Psoas muscle (tissue), 8 donors: ENCODE measurements around the gene FMN2. TPM values are rescaled to one million over a fixed set of nuclear protein-coding genes. Genes with fewer than 3 reads are reported as not detected.
"Not testable (repeated sequence)": the region's sequence is repeated elsewhere in the genome, so short reads cannot be mapped to it uniquely, and the experiment has no call there.

Experiments
- ATAC-seq, 4 donors: fragments of 200-7000 bp; cut with Tn5 transposase; one replicate each; pipeline ENCODE4 v1.9.1; 2020; ENCODE audit warnings: moderate library complexity in 3 of 4, mild to moderate bottlenecking in 2 of 4
- DNase-seq, 2 donors: peaks; one replicate each; pipeline ENCODE4 v3.0.0-alpha.2; 2020
- H3K27ac ChIP-seq: fragments of 200-600 bp; one replicate; pipeline ENCODE4 v1.8.0; 2022
- H3K27me3 ChIP-seq, 3 donors: fragments of 200-600 bp in 1 of 3; one replicate each; pipeline versions ENCODE4 v1.6.1 to v1.8.0; 2013 to 2022; ENCODE audit warnings: low read length in 2 of 3, mild to moderate bottlenecking in 2 of 3, moderate library complexity in 1 of 3; ENCODE audit not compliant: insufficient read depth in 3 of 3
- H3K36me3 ChIP-seq, 2 donors: fragments of 200-600 bp in 1 of 2; one replicate each; pipeline versions ENCODE4 v1.6.1 to v1.8.0; 2013 to 2022; ENCODE audit warnings: low read depth in 1 of 2, mild to moderate bottlenecking in 1 of 2, moderate library complexity in 1 of 2; ENCODE audit not compliant: insufficient read depth in 1 of 2
- H3K4me1 ChIP-seq: fragments of 200-600 bp; one replicate; pipeline ENCODE4 v1.8.0; 2022
- H3K4me3 ChIP-seq: fragments of 200-600 bp; one replicate; pipeline ENCODE4 v1.8.0; 2022; ENCODE audit warnings: mild to moderate bottlenecking
- H3K9me3 ChIP-seq: fragments of 200-600 bp; one replicate; pipeline ENCODE4 v1.8.0; 2022
- WGBS, 3 donors: extraction: QIAGEN DNeasy Blood & Tissue Kit; methylation state at CpG; one replicate each; pipeline versions ENCODE4 v1.1.6 to v1.1.7; 2013; 5-methylcytosine and 5-hydroxymethylcytosine counted together
- intact Hi-C, 2 donors: fragments of 100-400 bp; cut with DNase I; formaldehyde crosslinking; loops; one replicate each; pipeline versions ENCODE4 v1.11.0 to v1.14.2; 2022
- polyA plus RNA-seq, 3 donors: library from polyadenylated mRNA; stranded (reverse); fragments of 200-250 nt; gene quantifications; one replicate each; pipeline ENCODE4 v1.2.3, GENCODE V29; 2013
- total RNA-seq, 4 donors: library from RNA; stranded (reverse); fragmentation: NEBNext Ultra II Directional in 2 of 4; extraction: Animal tissue kit (Norgen Biotek cat#: 25700) in 2 of 4; gene quantifications; one replicate each; pipeline versions ENCODE4 v1.2.1 to v1.2.4, GENCODE V29; 2021 to 2023
- TF ChIP-seq, protein P1 (sequence below): fragments of 200-600 bp; IDR thresholded peaks from one replicate; pipeline ENCODE4 v1.8.0; 2022; ENCODE audit warnings: antibody characterized with exemption
- donor health status: healthy with polysubstance abuse.
- donor health status: DM: no; HTN: no; CAD: no; lungs with moderate emphysema.
- donor health status: Bipolar disorder and iron deficiency.
- donor health status: healthy.
- donor health status: DM: yes; HTN: yes; CAD: no.
- donor health status: DM: no; HTN: no; CAD: no.
- donor health status: DM: no; HTN: no; CAD: no.
- donor health status: DM: yes; HTN: yes; CAD: no.

FMN2 gene
- total and polyA plus RNA-seq, 7 donors = 0.15 to 1.1 (median 0.52) TPM; not detected in 2

DNA sequence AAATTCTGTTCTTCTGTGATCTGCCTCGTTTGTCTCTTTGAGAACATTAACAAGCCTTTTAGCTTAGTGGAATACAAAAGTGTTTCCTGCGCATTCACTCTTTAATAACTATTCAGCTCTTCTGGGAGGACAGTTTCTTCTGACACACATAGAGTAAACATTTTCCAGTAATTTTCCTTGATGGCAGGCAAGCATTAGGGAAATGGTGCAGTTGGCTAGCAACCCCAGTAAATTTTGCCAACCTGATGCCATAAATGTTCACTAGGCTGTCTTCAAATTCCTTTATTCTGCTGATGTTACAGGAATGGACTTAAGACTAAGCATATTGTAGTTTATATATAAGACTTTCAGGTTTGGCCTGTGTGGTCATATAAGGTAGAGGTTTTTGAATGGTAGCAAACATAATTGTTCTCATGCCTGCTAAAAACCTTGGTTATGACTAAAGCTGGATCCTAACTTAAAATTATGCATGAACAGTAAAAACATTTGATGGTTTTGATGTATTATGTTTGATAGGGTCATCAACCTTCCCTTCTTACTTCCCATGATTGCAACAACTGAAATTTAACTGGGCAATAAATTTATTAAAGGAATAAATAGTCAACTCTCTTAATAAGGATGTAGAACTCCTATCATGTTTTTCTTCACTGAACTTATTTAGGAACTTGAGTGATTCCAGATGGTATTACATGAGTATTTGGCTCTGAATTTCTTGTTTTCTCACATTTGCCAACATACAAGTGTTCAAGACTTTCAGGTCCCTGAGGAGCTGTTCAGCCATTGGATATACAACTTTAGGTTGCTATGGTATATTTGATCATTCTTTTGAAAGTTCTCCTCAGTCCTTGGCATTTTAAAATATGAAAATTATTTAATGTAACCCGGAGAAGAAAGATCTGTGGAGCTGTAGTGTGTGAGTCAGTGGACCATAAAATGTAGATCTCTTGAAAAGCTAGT lies 223.4 kb downstream of the FMN2 start:
- Histone ChIP-seq H3K27ac (no peak overlapping the region), H3K9me3 (no peaks in the 10 kb centered on the region), H3K27me3 (no peaks in the 10 kb centered on the region), H3K4me1 (no peaks in the 10 kb centered on the region), H3K36me3 (no peaks in the 10 kb centered on the region), H3K4me3 (no peak overlapping the region)
- ATAC-seq (no peak), DNase-seq (no peak)
- intact Hi-C loops = no loop called here
- 42 to 47% (median 42%) methylated on average over 3 of the region's 3 CpGs for WGBS, 3 donors
- TF ChIP-seq, protein P1, sequence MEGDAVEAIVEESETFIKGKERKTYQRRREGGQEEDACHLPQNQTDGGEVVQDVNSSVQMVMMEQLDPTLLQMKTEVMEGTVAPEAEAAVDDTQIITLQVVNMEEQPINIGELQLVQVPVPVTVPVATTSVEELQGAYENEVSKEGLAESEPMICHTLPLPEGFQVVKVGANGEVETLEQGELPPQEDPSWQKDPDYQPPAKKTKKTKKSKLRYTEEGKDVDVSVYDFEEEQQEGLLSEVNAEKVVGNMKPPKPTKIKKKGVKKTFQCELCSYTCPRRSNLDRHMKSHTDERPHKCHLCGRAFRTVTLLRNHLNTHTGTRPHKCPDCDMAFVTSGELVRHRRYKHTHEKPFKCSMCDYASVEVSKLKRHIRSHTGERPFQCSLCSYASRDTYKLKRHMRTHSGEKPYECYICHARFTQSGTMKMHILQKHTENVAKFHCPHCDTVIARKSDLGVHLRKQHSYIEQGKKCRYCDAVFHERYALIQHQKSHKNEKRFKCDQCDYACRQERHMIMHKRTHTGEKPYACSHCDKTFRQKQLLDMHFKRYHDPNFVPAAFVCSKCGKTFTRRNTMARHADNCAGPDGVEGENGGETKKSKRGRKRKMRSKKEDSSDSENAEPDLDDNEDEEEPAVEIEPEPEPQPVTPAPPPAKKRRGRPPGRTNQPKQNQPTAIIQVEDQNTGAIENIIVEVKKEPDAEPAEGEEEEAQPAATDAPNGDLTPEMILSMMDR = no peak

DNA sequence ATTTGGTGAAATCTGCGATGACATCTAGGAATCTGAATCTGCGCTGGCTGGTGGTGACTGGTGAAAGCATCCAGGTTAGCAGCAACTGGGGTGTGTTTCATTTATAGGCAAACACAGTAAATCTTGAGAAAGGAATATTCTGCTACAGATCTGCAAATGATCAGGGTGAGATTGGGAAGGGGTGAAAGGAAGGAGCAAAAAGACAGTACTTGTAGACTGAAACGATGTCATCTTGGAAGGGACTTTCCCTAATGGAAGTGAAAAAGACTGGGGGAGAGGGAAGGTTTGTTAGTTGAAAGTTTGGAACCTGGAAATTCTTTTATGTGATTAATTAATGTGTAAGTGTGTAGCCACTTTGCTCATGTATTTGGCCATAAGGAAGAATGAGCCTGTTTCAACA lies 228.3 kb downstream of the FMN2 start:
- intact Hi-C loops = no loop called here
- TF ChIP-seq, protein P1 = no peak
- 89 to 91% (median 90%) methylated on average over 3 of the region's 3 CpGs for WGBS, 3 donors
- DNase-seq (no peak), ATAC-seq (no peak)
- no peaks in the 10 kb centered on the region for H3K27me3 ChIP-seq
- H3K36me3 ChIP-seq = no peaks in the 10 kb centered on the region
- no peaks in the 10 kb centered on the region for H3K9me3 ChIP-seq
- no peaks in the 10 kb centered on the region for H3K4me1 ChIP-seq
- H3K4me3 ChIP-seq = no peak overlapping the region
- no peak overlapping the region for H3K27ac ChIP-seq

DNA sequence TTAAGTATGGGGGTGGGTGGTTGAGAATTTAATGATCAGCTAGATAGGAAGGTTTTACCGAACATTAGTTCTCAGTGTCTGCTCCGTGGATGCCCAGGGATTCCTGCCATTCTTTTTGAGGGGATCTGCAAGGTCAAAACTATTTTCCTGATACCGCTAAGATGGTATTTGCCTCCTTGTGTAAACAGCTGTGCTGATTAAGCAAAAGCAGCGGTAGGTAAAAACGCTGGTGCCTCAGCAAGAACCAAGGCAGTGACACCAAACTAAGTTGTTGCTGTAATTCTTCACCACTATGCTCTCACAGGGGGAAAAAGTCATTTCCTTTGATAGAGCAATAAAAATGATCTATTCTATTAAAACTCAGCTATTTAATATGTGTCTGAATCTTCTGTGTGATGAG lies 229.0 kb downstream of the FMN2 start:
- no peak for ATAC-seq

DNA sequence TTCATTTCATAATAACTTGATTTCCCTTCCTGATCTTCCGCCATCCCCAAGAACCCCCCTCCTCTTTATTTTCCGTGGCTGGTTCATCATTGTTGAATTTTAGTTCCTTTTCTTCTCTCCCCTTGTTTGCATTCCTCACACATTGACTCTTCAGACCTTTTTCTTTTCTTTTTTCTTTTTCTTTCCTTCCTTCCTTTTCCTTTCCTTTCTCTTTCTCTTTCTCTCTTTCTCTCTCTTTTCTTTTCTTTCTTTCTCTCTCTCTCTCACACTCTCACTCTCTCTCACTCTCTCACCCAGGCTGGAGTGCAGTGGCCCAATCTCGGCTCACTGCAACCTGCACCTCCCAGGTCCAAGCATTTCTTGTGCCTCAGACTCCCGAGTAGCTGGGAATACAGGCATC lies 231.3 kb downstream of the FMN2 start:
- Histone ChIP-seq H3K36me3 (no peaks in the 10 kb centered on the region), H3K27me3 (no peaks in the 10 kb centered on the region), H3K4me3 (no peak overlapping the region), H3K4me1 (no peaks in the 10 kb centered on the region), H3K27ac (no peak overlapping the region), H3K9me3 (no peaks in the 10 kb centered on the region)
- ATAC-seq = no peak
- TF ChIP-seq, protein P1 = no peak
- WGBS, 3 donors = 82 to 87% (median 86%) methylated on average over 4 of the region's 4 CpGs
- no peak for DNase-seq
- intact Hi-C loops = no loop called here

More for the DNA sequence above, 229.0 kb downstream of the FMN2 start:
- H3K9me3 ChIP-seq = no peaks in the 10 kb centered on the region
- no peak for DNase-seq
- TF ChIP-seq, protein P1 = no peak
- 50 to 55% (median 54%) methylated on average over 5 of the region's 5 CpGs for WGBS, 3 donors
- H3K27me3 ChIP-seq = no peaks in the 10 kb centered on the region
- H3K4me3 ChIP-seq = no peak overlapping the region
- H3K27ac ChIP-seq = no peak overlapping the region
- H3K36me3 ChIP-seq = no peaks in the 10 kb centered on the region
- no peaks in the 10 kb centered on the region for H3K4me1 ChIP-seq
- intact Hi-C loops = no loop called here

DNA sequence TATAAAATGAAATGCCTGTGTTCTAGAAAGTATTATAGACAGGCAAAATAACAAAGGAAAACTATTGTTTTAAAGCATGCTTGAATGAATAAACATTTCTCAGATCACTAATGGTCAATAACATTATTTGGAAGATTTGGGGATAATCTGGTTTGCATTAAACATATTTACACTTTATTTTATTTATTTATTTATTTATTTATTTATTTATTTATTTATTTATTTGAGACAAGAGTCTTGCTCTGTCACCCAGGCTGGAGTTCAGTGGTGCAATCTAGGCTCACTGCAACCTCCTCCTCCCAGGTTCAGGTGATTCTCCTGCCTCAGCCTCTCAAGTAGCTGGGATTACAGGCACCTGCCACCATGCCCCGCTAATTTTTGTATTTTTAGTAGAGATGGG lies 236.7 kb downstream of the FMN2 start:
- DNase-seq, intact Hi-C loops, H3K27me3 ChIP-seq, H3K4me1 ChIP-seq, H3K36me3 ChIP-seq, H3K4me3 ChIP-seq, H3K27ac ChIP-seq, ATAC-seq, H3K9me3 ChIP-seq: not testable (repeated sequence)
- WGBS, 3 donors = 75 to 84% (median 82%) methylated on average over 1 of the region's 1 CpG
